Osteoblast (primary cell): ENCODE measurements around the gene COL27A1. TPM values are rescaled to one million over a fixed set of nuclear protein-coding genes. Genes with fewer than 3 reads are reported as not detected.
A peak's percentile ranks its signal among the peaks of the same experiment; 100 is the strongest.

Experiments
- DNase-seq: peaks from one replicate; pipeline ENCODE4 v3.0.0; 2011; ENCODE audit warnings: low spot score, mixed read lengths; ENCODE audit not compliant: insufficient read length; ENCODE audit errors: missing footprints
- H2AFZ ChIP-seq: 2 replicates; pipeline ENCODE4 v1.6.0; 2011; ENCODE audit warnings: mild to moderate bottlenecking, low read length
- H3K27ac ChIP-seq: 2 replicates; pipeline ENCODE4 v1.5.1; 2011; ENCODE audit warnings: mild to moderate bottlenecking, low read depth, low read length, moderate library complexity
- H3K27me3 ChIP-seq: 2 replicates; pipeline ENCODE4 v1.6.0; 2012; ENCODE audit warnings: mild to moderate bottlenecking, control low read depth, inconsistent platforms, low read length, moderate library complexity; ENCODE audit not compliant: insufficient read depth
- H3K36me3 ChIP-seq: 2 replicates; pipeline ENCODE4 v1.5.1; 2011; ENCODE audit warnings: mild to moderate bottlenecking, low read length, control low read depth, moderate library complexity; ENCODE audit not compliant: insufficient read depth
- H3K4me1 ChIP-seq: 2 replicates; pipeline ENCODE4 v1.5.1; 2011; ENCODE audit warnings: mild to moderate bottlenecking, low read length, control low read depth, moderate library complexity; ENCODE audit not compliant: insufficient read depth
- H3K4me2 ChIP-seq: 2 replicates; pipeline ENCODE4 v1.6.0; 2011; ENCODE audit warnings: mild to moderate bottlenecking, low read length; ENCODE audit not compliant: insufficient read depth
- H3K4me3 ChIP-seq: fragments of 200-600 bp; sonication (generic); 3 replicates; pipeline ENCODE4 v1.5.1; 2012; ENCODE audit warnings: mild to moderate bottlenecking, low read length, inconsistent platforms; ENCODE audit not compliant: insufficient read depth
- H3K79me2 ChIP-seq: 2 replicates; pipeline ENCODE4 v1.6.0; 2012; ENCODE audit warnings: mild to moderate bottlenecking, low read length, control low read depth, inconsistent platforms; ENCODE audit not compliant: insufficient read depth
- H3K9me3 ChIP-seq: 2 replicates; pipeline ENCODE4 v1.5.1; 2011; ENCODE audit warnings: low read depth, low read length, control low read depth
- H4K20me1 ChIP-seq: 2 replicates; pipeline ENCODE4 v1.6.0; 2012; ENCODE audit warnings: mild to moderate bottlenecking, low read length, control low read depth; ENCODE audit not compliant: insufficient read depth
- total RNA-seq: library from RNA; depleted of rRNA; stranded (reverse); fragments of >200 nt; gene quantifications from 2 replicates; pipeline ENCODE4 v1.2.3, GENCODE V29; 2012
- TF ChIP-seq, protein P1 (sequence below): IDR thresholded peaks from 2 replicates; pipeline ENCODE4 v1.5.1; 2011; ENCODE audit warnings: mild to moderate bottlenecking, low read depth, low read length, moderate library complexity; ENCODE audit errors: extremely low read depth

Gene COL27A1
- total RNA-seq, 1 donor: 10.1 TPM

DNA sequence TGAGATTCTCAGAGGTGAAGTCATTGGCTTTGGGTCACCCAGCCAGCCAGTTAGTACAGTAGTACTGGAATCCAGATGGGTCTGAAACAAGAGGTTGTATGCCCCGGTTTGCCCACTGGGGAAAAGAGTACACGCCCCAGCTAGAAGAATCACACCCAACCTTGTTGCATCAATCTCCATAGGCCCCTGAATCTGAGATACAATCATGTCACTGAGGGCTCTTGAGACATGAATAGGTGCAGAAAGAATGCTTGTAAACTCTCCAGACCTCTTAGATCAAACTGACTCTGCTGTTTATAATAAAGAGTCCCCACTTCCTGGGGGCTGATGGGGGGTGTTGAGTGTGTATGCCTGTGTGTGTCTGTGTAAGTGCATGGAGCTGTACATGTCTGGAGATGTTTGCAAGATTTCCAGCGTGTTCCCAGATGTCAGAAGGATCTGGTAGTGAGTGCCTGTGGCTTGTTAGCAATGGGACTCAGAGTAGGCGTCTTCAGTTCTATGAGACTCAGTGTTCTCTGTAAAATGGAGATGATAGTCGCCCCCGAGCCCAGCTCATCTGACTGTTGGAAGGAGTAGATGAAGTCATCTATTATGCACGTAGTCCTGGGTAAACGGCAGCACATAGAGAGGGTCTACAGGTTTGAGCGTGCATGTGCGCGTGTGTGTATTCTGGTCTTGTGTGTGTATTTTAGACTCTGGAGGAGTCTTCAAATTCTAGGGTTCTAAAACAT lies 48.2 kb downstream of the COL27A1 start:
- peaks cover 12% of the 10 kb centered on the region for H3K4me1 ChIP-seq

DNA sequence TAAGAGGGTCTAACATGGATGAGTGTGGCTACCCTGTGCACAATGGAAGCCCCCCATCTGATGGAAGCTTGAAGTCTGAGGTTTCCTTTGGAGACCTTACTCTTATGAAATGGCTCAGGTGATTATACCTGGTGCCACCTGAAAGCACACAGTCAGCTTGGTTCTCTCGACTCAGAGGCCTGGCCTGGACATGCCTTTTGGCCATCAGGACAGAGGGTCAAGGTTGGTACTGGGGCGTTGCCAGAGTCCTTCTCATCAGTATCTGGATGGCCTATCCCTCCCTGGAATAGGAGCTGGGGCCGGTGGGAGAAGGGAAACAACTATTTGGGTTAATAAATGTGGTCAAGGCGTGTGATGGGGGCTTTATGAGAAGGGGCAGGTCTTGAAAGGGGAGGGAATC lies 48.9 kb downstream of the COL27A1 start:
- H3K27me3 ChIP-seq: no peaks in the 10 kb centered on the region
- no peaks in the 10 kb centered on the region for H3K79me2 ChIP-seq
- no peak overlapping the region for H3K4me3 ChIP-seq
- no peak for DNase-seq
- TF ChIP-seq, protein P1, sequence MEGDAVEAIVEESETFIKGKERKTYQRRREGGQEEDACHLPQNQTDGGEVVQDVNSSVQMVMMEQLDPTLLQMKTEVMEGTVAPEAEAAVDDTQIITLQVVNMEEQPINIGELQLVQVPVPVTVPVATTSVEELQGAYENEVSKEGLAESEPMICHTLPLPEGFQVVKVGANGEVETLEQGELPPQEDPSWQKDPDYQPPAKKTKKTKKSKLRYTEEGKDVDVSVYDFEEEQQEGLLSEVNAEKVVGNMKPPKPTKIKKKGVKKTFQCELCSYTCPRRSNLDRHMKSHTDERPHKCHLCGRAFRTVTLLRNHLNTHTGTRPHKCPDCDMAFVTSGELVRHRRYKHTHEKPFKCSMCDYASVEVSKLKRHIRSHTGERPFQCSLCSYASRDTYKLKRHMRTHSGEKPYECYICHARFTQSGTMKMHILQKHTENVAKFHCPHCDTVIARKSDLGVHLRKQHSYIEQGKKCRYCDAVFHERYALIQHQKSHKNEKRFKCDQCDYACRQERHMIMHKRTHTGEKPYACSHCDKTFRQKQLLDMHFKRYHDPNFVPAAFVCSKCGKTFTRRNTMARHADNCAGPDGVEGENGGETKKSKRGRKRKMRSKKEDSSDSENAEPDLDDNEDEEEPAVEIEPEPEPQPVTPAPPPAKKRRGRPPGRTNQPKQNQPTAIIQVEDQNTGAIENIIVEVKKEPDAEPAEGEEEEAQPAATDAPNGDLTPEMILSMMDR: no peak
- peaks cover 4% of the 10 kb centered on the region for H3K36me3 ChIP-seq
- H3K4me2 ChIP-seq: no peak overlapping the region
- H3K27ac ChIP-seq: no peak overlapping the region
- H3K9me3 ChIP-seq: no peaks in the 10 kb centered on the region
- peaks cover 12% of the 10 kb centered on the region for H3K4me1 ChIP-seq
- no peaks in the 10 kb centered on the region for H4K20me1 ChIP-seq
- no peak overlapping the region for H2AFZ ChIP-seq

More for the DNA sequence above, 48.2 kb downstream of the COL27A1 start:
- no peaks in the 10 kb centered on the region for H3K27me3 ChIP-seq
- H3K4me3 ChIP-seq: no peak overlapping the region
- no peaks in the 10 kb centered on the region for H3K79me2 ChIP-seq
- H3K36me3 ChIP-seq: peaks cover 4% of the 10 kb centered on the region
- DNase-seq: peak; percentile 55
- H2AFZ ChIP-seq: no peak overlapping the region
- TF ChIP-seq, protein P1: no peak
- H3K27ac ChIP-seq: no peak overlapping the region
- H3K4me2 ChIP-seq: no peak overlapping the region
- no peaks in the 10 kb centered on the region for H4K20me1 ChIP-seq
- H3K9me3 ChIP-seq: no peaks in the 10 kb centered on the region

DNA sequence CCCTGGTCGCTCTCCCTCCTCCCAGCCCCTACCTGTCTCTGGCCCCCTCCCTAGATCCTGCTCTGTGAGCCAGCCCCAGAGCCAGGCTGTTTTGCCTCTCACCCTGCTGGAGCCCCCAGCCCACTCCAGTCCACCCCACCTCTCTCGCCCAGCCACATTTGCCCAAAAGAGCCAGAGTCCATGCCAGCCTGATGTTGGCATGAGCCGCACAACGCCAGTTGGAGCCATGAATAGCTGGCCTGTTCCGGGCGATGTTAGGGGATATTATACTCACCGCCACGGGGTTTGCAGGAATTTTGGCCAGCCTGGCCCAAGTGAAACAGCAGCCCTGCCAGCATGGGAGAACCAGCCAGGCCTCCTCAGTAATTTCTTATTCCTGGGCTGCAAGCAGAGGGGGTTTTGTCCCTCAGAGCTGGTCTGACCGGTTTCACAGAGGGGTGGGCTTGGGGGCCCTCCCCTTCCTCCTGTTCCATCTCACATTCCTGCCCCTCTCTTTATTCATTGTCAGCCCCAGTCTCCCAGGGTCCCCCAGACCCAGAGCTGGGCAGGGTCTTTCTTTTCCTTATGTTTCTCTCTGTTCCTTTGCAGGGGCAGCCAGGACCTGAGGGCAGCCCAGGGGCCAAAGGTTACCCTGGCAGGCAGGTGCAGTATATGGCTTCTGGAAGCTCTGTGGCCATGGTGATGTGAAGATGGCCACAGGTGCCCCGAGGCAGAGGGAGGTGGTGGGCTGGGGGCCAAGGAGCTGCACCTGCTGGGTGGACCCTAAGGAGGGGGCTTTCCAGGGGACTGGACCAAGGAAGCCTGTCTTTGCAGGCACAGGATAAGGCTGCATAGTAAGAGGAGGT lies 50.1 kb downstream of the COL27A1 start:
- peak; percentile 77 for DNase-seq
- H3K4me3 ChIP-seq: no peak overlapping the region
- H2AFZ ChIP-seq: no peak overlapping the region
- H3K9me3 ChIP-seq: no peaks in the 10 kb centered on the region
- TF ChIP-seq, protein P1: no peak
- H3K79me2 ChIP-seq: no peaks in the 10 kb centered on the region
- no peaks in the 10 kb centered on the region for H3K27me3 ChIP-seq
- no peak overlapping the region for H3K4me2 ChIP-seq
- peaks cover 2% of the 10 kb centered on the region for H3K36me3 ChIP-seq
- H3K27ac ChIP-seq: no peak overlapping the region
- H3K4me1 ChIP-seq: peaks cover 12% of the 10 kb centered on the region
- H4K20me1 ChIP-seq: no peaks in the 10 kb centered on the region

DNA sequence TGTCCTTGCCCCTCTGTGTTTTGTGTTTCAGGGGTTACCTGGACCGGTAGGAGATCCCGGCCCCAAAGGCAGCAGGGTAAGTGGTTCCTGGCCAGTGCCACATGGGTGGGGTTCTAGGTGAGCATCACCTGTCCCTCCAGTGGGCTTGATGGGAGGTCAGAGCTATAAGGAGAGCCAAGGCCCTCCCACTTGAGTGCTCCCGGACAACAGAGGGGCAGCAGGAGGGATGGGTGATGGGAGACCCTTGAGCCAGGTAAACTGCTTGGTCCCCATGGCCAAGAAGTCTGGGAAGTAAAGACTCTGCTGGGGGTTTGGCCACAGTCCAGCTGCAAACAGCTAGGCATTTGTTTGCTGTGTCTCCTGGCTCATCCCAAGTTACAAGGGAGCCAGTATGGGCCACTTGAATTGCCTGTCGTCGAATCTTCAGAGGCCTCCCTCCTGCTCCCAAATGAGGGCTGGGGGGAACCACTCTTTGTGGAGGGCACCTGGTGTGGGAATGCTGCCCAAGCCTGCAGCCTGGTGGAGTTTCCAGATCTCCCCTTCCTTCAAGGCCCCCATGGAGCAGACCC lies 51.0 kb downstream of the COL27A1 start:
- Histone ChIP-seq H3K27ac (no peak overlapping the region), H3K36me3 (peaks cover 2% of the 10 kb centered on the region), H3K4me3 (no peak overlapping the region), H3K4me1 (peaks cover 12% of the 10 kb centered on the region), H3K79me2 (no peaks in the 10 kb centered on the region), H3K4me2 (no peak overlapping the region), H3K9me3 (no peaks in the 10 kb centered on the region), H4K20me1 (no peaks in the 10 kb centered on the region), H3K27me3 (no peaks in the 10 kb centered on the region), H2AFZ (no peak overlapping the region)
- DNase-seq: peak; percentile 56
- TF ChIP-seq, protein P1: no peak
